Stimulated activated CD8-positive, alpha-beta memory T cell treated with anti-CD3 and anti-CD28 coated beads, Interleukin-4, amount 100 ng/mL, for 4 hours (primary cell): ENCODE measurements around the gene ITGB1BP2.
A peak's percentile ranks its signal among the peaks of the same experiment; 100 is the strongest.
"Not testable (repeated sequence)": the region's sequence is repeated elsewhere in the genome, so short reads cannot be mapped to it uniquely, and the experiment has no call there.

ENCODE experiments used
- DNase-seq, 2 donors: peaks; one replicate each; pipeline ENCODE4 v3.0.0-alpha.2; 2020; ENCODE audit warnings: low read depth in 2 of 2, low spot score in 1 of 2

Gene ITGB1BP2

GRCh38 chrX:71301195-71301924 lies at the start of gene ITGB1BP2:
TSS of gene ITGB1BP2 (plus strand) at chrX:71301750. CDS start at chrX:71301807, 57 bp downstream.
- no peak for DNase-seq

GRCh38 chrX:71252221-71252620 lies 49.3 kb upstream of the ITGB1BP2 start:
- no peak for DNase-seq

- no peak for DNase-seq
These were observed 48.1 kb upstream of the ITGB1BP2 start for GRCh38 chrX:71253253-71254091.

GRCh38 chrX:71254092-71254963 lies 47.2 kb upstream of the ITGB1BP2 start, which contains the start of gene ZMYM3:
TSS of gene ZMYM3 (minus strand) at chrX:71254140. CDS start at chrX:71253255, 885 bp downstream.
- DNase-seq = peak; percentile 35 to 57

GRCh38 chrX:71256051-71256450 lies 45.5 kb upstream of the ITGB1BP2 start:
- DNase-seq = no peak

DNA sequence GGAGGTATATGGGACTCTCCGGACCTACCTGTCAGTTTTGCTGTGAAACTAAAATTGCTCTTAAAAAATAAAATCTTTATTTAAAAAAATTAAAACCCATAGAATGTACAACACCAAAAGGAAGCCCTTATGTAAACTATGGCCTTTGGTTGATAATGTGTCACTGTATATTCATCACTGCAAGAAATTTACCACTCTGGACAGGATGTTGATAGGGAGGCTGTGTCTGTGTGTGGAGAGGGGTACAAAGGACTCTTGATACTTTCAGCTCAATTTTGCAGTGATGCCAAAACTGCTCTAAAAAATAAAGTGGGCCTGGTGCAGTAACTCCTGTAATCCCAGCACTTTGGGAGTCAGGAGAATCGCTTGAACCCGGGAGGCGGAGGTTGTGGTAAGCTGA lies 44.7 kb upstream of the ITGB1BP2 start:
- no peak for DNase-seq

- not testable (repeated sequence) for DNase-seq
These were observed 32.9 kb upstream of the ITGB1BP2 start for GRCh38 chrX:71268624-71269023.

DNA sequence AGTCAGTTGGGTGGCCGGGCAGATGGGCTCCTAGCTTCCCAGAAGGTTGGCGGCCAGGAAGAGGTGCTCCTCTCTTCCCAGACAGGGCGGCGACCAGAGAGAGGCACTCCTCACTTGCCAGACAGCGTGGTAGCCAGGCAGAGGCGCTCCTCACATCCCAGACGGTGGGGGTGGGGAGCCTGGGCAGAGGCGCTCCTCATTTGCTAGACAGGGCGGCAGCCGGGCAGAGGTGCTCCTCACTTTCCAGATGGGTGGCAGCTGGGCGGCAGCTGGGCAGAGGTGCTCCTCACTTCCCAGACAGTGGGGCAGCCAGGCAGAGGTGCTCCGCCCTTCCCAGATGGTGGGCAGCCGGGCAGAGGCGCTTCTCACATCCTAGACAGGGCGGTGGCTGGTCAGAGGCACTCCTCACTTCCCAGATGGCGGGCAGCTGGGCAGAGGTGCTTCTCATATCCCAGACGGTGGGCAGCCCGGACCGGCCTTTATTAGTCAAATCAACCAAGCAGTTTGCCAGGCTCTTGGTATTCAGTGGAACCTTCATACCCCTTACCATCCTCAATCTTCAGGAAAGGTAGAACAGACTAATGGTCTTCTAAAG lies 31.7 kb upstream of the ITGB1BP2 start:
- no peak for DNase-seq

- DNase-seq = not testable (repeated sequence)
These were observed 29.2 kb upstream of the ITGB1BP2 start for GRCh38 chrX:71272313-71272712.

DNA sequence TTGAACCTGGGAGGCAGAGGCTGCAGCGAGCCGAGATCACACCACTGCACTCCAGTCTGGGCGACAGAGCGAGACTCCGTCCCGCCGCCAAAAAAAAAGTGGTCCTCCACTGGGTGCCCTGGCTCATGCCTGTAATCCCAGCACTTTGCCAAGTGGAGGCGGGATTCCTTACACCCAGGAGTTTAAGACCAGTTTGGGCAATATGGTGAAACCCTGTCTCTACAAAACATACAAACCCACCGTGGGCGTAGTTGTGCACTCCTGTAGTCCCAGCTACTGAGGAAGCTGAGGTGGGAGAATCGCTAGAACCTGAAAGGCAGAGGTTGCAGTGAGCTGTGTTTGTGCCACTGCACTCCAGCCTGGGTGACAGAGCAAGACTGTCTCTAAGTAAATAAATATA lies 20.2 kb upstream of the ITGB1BP2 start:
- not testable (repeated sequence) for DNase-seq

DNA sequence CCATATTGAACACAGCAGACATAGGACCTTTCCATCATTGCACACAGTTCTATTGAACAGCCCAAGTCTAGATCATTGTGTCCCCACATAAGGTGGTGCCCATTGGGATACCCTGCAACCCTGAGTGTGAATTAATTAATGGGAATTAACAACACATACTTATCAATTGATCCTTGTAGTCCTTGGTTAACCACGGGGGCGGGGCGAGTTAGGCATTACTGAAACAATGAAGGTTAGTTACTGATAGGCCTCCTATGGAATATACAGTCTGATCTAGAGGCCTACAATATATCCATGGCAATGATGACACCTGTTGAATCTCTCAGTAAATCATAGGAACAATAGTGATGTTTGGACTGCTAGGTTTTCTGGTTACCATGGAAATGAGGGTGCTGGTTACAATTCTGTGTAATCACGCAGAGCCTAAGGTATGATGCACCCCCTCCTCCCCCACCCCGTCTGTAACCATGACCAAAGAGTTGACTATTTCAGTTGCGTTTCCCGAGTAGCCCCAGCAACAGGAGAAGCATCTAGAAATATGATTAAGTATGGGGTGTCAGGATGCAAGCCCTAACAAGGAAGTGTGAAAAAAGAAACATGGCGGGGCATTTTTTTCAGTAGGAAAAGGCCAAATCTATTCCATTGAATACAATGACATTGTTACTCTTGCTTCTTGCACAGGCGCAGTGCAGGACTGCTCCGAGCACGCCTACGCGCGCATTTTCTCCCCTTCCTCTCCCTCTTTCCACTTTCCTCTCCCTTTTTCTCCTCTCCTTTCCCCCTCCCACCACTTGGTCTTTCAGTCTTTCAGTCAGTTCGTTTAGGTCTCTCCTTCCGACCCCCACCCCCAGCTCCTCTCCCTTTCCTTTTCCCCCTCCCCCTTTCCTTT lies 18.8 kb upstream of the ITGB1BP2 start:
- DNase-seq = peak; percentile 12 to 42

- peak; percentile 6 to 60 for DNase-seq
These were observed 18.0 kb upstream of the ITGB1BP2 start, which contains the start of gene NONO for GRCh38 chrX:71283403-71284143. TSS of gene NONO (plus strand) at chrX:71283635. CDS start at chrX:71290638, 7,003 bp downstream.

GRCh38 chrX:71285929-71286328 lies 15.6 kb upstream of the ITGB1BP2 start:
- DNase-seq = no peak

- DNase-seq = no peak
These were observed 10.2 kb upstream of the ITGB1BP2 start for GRCh38 chrX:71291381-71291780.

- DNase-seq = no peak
These were observed 8.7 kb upstream of the ITGB1BP2 start for GRCh38 chrX:71292669-71293365.

DNA sequence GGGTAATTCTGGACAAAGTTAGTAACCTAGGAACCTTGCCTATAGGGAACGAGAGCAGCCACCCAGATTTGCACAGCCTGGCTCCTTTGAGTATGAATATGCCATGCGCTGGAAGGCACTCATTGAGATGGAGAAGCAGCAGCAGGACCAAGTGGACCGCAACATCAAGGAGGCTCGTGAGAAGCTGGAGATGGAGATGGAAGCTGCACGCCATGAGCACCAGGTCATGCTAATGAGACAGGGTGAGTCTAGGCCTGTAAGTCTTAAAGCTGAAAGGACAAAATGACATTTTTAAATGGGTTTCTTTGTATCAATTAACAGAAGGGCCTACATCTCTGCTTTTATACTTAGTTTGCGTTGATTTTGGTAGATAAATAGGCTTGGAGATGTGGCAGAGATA lies 4.7 kb upstream of the ITGB1BP2 start:
- no peak for DNase-seq

DNA sequence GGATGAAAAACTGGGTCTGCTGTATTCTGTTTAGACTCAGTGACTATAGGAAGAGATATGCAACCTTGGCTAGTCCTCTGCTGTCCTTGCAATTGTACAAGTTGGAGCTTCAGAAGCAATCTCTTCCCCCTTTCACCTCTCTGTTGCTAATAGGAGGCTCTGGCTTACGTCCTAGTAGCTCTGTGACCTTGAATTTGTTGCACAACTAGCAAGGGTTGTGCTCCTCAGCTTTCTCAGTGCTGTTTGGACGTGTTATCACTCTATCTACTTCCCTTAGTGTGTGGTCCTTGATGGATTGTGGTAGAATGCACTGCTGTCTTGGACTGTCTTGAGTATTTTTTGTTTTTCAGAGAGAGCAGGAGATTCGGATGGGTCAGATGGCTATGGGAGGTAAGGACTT lies 3.4 kb upstream of the ITGB1BP2 start:
- no peak for DNase-seq

- DNase-seq = not testable (repeated sequence)
These were observed 1.5 kb upstream of the ITGB1BP2 start for GRCh38 chrX:71300064-71300463.
